GM18502 (cell line): Measurements from ENCODE around the gene AMPD2.
"Not testable (repeated sequence)": the region's sequence is repeated elsewhere in the genome, so short reads cannot be mapped to it uniquely, and the experiment has no call there.

Experiments
- ATAC-seq: cut with Tn5 transposase; IDR thresholded peaks from one replicate; pipeline ENCODE4 v1.9.1; 2021; ENCODE audit warnings: mild to moderate bottlenecking; ENCODE audit not compliant: unreplicated experiment, poor library complexity

Gene AMPD2

DNA sequence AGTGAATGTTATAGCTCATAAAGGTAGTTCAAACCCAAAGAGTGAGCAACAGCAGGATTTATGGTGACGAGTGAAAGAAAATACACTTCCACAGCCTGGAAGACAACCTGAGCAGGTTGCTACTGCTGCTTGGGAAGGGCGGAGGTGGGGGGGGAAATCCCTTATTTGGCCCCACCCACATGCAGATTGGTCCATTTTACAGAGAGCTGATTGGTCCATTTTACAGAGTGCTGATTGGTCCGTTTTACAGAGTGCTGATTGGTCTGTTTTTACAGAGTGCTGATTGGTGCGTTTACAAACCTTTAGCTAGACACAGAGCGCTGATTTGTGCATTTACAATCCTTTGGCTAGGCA is 50.3 kb downstream of the AMPD2 start:
- not testable (repeated sequence) for ATAC-seq

DNA sequence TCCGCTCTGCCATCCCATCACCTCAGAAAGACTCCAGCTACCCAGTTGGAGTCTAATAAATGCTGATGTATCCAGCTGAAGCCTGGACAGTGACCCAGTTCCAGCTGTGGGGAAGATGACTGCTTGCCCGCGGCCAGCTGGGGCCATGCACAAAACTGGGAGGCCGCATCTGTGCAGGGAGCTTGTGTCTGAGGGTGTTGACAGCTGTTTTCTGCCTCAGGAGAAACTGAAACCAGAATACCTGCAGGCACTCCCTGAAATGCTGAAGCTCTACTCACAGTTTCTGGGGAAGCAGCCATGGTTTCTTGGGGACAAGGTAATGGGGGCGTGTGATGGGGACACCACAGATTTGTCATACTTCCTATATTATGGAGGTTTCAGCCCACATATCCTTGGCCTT is 51.4 kb downstream of the AMPD2 start:
- no peak for ATAC-seq

DNA sequence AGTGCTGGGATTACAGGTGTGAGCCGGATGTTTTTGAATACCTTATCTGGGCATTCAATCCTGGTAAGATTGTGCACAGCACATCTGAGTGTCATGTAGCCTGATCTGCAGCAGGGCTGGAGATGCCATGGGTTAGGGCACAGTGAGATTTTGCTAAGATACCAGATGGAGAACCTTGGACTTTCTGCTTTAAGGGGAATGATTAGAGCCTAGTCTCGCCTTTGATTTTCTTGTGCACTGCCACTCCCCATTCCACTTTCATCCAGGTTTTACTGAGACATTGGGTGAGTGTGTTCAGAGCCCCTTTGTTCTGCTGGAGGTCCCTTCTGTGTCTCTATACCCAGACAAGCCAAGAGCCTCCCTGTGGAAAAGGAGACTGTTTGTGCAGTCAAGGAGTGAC is 54.2 kb downstream of the AMPD2 start:
- ATAC-seq, result not testable (repeated sequence)

DNA sequence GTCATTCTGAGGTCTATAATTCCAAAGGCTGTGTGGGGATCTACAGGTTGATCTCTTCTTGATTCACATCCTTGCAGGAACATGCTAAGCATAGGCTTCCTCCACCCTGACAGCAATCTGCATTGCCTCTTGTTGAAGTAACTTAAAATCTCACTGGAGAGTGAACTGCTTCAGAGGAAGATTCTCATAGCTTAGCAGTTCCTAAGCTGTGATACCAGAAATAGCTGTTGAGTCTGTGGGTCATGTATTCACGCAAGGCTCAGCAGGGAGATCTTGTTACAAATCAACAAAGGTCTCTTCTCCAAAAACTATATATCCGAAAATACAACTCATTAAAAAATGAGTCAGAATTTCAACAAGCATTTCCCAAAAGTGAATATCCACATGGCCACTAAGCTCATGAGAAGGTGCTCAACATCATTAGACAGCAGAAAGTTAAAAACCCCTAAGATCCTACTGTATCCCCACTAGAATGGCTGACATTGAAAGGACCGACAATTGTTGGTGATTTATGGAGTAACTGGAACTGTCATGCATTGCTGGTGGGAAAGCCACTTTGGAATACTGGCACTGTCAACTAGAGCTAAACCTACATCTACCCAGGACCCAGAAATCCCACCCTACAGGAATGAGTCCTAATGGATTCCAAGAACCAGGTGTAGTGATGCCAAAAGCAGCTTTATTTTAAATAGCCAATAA is 57.2 kb downstream of the AMPD2 start:
- ATAC-seq, result not testable (repeated sequence)

DNA sequence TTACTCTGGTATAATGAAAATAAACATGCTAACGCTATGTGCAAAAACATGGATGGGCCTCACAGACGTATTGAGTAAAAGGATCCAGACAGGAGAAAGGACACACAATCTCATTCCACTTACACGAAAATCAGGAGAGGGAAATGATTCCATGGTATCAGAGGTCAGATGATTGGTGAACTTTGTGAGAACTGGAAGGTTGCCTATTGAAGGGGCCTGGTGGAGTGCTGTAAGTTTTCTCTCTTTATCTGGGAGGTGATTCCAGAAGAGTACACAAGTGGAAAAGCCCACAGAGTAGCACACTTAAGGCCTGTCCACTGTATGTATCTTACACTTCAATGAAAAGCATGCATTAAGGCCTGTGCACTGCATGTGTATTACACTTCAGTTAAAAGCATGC is 57.8 kb downstream of the AMPD2 start:
- no peak for ATAC-seq

DNA sequence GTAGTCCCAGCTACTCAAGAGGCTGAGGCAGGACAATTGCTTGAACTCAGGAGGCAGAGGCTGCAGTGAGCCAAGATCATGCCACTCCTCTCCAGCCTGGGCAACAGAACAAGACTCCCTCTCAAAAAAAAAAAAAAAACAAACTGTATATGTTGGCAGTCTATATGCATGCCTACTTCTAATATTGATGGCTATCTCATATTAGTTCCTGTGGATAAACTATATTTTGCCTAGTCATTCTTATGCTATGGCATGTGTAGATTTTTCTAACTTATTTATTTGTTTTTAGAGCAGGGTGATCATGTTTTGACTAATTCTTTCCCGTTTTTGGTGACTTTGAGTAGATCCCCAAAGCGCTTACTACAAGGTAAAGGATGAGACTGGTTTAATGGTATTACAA is 59.0 kb downstream of the AMPD2 start:
- ATAC-seq, result not testable (repeated sequence)
